Measurements from ENCODE around the gene VAPA. TPM values are rescaled to one million over a fixed set of nuclear protein-coding genes. Genes with fewer than 3 reads are reported as not detected.

The VAPA gene
- total and polyA plus RNA-seq, 10 of the 15 experiments (the other 5 are each of a cell fraction or from before 2014, with no cell fraction given): 70.9 to 252 (median 166) TPM

GRCh38 chr18:9997711-9998110 lies 83.9 kb downstream of the VAPA start (continued):
- TF ChIP-seq HDAC6 (IDR thresholded peaks at IDR 0.05; ENCODE audit: unreplicated experiment): no peak
- no peak for TF ChIP-seq PRDM15 (CRISPR knock-in tag; IDR thresholded peaks at IDR 0.05)
- TF ChIP-seq SRF (IDR thresholded peaks at IDR 0.05; ENCODE audit: low read depth in 2 of 2, low read length in 2 of 2): no peak
- TF ChIP-seq TAF1 (IDR thresholded peaks at IDR 0.05; ENCODE audit: borderline replicate concordance, low read depth, low read length): no peak
- TF ChIP-seq ELK1 (IDR thresholded peaks at IDR 0.05; ENCODE audit: low read depth, low read length): no peak
- TF ChIP-seq IRF3 (IDR thresholded peaks at IDR 0.05): no peak
- no peak for TF ChIP-seq FOXM1 (IDR thresholded peaks at IDR 0.05; ENCODE audit: low read depth, low read length)

Data from GM12878 (cell line).